GM18498 (cell line): ENCODE measurements around the gene OTC.

ENCODE experiments used
- ATAC-seq: cut with Tn5 transposase; IDR thresholded peaks from one replicate; pipeline ENCODE4 v1.9.1; 2021; ENCODE audit warnings: mild to moderate bottlenecking, moderate library complexity; ENCODE audit not compliant: unreplicated experiment

OTC gene

DNA sequence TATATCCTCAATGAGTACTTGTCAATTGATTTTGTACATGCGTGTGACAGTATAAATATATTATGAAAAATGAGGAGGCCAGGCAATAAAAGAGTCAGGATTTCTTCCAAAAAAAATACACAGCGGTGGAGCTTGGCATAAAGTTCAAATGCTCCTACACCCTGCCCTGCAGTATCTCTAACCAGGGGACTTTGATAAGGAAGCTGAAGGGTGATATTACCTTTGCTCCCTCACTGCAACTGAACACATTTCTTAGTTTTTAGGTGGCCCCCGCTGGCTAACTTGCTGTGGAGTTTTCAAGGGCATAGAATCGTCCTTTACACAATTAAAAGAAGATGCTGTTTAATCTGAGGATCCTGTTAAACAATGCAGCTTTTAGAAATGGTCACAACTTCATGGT, at the start of gene OTC:
OTC (plus strand) TSS at position 243 of the 400 bp plus-strand sequence; CDS start at position 336, 93 bp downstream.
- no peak for ATAC-seq

DNA sequence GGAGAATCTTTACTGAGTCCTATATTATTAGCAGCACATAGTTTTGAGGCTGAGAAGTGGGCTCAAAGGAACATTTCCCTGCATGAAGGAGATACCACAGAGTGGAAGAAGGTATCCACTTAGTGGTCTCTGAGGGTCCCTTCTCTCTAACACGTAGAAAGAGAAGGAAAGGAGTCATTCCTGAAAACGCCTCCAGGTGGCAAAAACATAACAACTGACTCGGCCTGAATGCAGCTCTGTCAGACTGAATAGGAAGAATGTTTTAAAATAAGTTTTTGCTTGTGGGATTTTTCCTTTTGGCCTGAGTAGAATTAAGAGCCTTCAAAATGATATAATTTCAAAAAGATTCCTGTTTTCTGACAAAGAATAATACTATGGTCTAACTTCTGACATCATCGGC, 48.4 kb upstream of the OTC start:
- ATAC-seq, result no peak

DNA sequence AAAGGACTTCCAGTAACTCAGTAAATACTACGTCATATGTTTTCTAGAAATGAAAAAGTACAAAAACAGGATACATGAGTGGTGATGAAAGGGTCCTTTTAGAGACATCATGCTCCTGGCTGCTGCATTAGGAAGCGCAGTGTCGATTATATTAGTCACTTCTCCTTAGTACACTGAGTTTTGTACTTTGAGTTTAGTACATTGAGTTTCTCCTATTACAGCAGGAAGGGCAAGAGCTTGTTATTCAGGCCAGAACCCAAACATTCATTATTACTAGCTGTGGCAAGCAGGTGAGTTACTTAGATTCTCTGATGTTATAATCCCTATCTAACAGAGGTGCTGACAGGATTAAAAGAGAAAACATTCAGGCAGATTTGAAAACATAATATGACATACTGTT, 46.4 kb upstream of the OTC start:
- no peak for ATAC-seq

DNA sequence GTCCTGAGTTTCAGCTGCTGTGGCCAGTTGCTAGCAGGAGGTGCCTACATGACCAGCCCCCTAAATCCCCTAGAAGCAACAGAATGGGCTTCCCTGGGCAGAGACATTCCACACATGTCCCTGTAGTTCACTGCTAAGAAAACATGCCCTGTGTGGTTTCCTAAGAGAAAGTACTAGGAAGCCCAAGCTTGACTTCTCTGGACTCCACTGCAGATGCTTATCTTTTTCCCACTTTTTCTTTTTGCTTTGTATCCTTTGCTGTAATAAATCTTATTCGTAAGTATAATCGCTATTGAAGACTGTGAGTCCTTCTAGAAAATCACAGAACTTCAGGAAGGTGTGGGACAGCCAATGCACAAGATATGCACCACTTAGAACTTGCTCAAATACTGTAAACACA, 40.7 kb upstream of the OTC start:
- ATAC-seq, result no peak

DNA sequence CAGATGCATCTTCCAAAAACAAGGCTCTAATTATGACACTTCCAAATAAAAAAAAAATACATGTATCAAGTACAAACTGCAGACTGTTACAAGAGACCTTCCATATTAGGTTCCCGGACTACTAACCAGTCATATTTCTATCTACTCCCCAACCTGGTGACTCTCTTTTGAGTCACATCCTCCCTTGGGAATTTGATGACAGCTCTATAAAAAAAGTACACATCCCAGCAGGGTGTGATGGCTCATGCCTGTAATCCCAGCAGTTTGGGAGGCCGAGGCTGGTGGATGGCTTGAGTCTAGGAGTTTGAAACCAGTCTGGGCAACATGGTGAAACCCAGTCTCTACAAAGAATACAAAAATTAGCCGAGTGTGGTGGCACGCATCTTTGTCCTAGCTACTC, 40.0 kb upstream of the OTC start:
- ATAC-seq, result no peak

DNA sequence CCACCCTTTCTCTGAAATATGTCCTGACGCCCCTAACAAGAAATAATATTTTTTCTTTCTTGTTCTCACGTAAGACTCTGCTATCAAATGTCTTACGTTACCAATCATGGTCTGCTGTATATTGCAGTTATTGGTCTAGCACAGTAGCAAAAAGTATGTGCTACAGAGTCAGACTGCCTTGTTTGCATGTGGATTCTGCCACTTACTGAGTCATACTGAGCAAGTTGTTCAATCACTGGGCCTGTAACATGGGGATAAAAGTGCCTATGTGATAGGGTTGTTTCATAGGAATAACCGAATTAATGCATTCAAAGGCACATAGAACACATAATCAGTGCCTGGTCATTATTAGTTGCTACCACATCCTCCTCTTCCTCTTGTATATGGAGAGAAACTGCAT, 39.2 kb upstream of the OTC start:
- no peak for ATAC-seq

DNA sequence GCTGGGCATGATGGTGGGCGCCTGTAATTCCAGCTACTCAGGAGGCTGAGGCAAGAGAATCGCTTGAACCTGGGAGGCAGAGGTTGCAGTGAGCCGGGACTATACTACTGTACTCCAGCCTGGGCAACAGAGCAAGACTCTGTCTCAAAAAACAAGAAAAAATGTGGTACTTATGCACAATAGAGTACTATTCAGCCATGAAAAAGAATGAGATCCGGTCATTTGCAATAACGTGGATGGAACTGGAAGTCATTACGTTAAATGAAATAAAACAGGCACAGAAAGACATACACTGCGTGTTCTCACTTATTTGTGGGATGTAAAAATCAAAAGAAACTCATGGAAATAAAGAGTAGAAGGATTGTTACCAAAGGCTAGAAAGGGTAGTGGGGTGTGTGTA, 37.2 kb upstream of the OTC start:
- ATAC-seq, result no peak

DNA sequence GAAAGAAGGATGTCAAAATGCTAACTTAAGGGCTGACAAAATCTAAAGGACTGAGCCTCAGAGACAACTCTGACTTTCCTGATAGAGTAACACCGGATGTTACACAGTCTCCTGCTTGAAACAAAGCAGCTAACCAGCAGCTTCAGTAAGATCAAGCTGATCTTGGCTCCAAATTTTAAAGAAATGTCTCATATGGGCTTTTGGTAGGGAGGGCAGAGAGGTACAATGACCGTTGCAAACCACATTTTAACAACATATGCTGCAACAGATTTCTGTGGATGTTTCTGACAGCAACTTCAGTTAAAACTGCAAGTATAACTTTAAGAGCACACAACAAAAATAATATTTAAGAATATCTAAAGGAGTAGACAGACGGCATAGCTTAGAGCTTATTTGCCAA, 34.2 kb upstream of the OTC start:
- ATAC-seq, result no peak

DNA sequence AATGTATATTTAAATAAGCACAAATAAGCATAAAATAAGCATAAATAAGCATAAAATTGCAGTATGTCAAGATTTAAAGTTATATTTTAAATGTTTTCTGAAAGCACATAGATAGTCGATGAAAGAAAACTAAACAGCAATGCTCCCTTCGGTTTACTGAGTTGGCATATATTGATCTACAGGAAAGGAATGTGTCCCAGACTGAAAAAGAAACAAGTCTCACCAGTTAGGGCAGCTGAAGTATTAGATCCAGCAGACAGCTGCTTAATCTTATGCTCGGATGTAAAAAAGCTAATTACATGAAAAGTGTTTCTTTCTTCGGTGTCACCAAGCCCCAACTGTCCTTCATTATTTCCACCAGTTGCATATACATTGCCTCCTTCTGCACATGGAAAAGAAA, 33.8 kb upstream of the OTC start:
- no peak for ATAC-seq

DNA sequence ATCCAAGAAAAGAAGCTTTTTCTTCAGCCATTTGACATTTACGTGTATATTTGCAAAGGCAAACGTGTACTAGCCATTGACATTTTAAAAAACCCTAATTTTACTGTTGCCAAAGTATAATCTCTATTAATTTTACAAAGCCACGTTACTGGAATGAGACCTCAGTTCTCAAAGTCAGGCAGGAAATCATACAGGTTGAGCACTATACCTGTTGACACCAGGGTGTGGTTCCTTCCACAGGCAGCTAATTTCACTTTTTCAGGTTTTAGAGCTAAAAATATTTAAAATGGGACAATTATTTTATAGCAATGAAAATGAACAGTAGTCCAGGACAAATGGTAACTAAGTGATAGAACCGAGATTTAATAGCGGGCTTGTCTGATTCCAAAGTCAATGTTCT, 31.6 kb upstream of the OTC start:
- ATAC-seq, result no peak

DNA sequence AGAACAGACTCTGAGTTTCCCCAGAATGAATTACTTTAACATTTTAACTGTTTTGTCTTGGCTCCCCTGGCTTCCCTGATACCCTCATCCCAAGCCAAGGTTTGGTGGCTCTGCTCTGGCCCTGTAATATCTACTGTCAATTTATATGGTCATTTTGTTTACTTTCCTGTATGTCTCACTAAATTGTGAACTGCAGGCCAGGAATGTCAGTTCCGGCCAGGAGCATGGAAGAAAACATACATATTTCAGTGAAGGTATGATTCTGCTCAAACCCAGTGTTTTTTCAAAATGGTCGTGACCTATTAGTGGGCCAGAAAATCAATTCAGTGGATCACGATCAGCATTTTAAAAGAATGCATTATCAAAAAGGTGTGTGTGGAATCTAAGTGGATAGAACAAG, 26.3 kb upstream of the OTC start:
- no peak for ATAC-seq

DNA sequence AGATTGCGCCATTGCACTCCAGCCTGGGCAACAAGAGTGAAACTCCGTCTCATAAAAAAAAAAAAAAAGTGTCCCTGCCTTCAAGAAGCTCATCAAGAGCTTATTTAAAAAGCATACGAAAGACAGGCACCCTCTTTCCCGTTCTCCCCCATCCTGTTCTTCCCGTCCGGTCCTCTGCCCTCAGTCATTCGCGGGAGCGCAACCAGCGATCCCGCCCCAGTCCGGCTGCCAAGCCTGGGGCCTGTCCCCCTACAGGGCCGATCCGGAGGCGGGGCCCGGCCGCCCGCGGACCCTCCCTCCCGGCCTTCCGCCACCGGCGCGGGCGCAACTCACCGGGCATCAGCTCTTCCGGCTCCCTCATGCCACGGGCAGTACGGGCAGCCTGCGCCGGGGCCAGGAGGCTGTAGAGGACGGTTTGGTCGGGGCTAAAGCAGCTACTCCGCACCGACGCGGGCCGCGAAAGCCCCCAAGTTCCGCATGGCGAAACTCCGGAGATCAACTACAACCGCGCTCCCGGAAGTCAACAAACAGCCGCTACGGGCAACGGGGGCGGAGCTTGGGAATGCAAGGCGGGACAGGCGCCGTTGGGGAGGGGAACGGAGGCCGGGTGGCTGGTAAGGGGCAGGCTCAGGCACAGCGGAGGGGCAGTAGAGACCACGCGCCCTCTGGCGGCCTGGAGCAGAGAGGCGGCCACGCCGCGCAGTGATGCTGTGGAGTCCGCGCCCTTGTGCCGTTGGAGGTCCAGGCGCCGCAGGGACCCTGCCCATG, 25.2 kb upstream of the OTC start, which contains the start of gene RPGR:
RPGR (minus strand) TSS at position 503 of the 768 bp plus-strand sequence; CDS start at position 361, 142 bp downstream.
- peak; percentile 98 for ATAC-seq

DNA sequence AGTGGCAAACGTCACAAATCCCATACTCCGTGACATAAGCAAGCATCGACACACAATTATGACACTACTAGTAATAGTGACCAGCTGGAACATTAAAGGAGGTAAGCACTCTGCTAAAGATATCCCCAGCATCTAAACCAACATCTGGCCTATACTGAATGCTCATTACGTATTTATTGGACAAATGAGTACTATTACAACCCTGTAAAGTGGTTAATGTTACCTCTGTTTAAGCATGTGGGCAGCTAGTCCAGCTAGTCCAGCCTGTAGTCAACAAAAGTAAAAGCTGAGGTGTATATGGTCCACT, 24.7 kb upstream of the OTC start:
- ATAC-seq, result no peak

DNA sequence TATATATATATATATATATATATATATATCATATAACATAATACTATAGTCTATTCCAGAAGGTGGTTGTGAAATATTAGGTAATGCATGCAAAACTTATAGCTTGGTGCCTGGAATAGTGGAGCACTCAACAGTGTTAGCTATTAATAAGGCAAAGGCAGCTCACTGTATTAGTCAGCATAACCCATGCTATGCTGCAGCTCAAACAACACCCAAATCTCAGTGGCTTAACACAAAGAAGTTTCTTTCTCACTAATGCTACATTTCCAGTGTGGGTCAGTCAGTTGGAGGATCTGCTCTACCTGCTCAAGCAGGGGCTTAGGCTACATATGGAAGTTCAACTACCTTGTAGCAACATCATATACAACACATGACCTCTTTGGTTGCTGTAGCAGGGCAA, 19.9 kb upstream of the OTC start:
- ATAC-seq, result no peak

DNA sequence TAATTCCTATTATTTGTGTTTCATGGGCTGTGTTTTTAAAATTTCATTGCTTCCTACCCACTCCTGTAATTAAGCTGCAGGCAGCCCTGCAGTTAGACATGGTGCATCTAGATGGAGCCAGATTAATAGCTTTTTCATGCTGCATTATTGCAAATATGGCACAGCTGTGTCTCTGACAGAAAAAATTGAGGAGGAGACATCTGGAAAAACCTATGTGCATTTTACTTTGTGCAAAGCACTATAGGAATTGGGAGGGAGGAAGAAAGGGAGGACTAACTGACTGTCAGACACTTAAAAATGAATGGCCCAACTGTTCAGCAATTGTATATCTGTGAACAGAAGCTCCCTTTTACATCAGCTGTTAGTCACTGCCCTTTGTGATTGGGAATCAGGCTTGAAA, 17.0 kb upstream of the OTC start:
- no peak for ATAC-seq

DNA sequence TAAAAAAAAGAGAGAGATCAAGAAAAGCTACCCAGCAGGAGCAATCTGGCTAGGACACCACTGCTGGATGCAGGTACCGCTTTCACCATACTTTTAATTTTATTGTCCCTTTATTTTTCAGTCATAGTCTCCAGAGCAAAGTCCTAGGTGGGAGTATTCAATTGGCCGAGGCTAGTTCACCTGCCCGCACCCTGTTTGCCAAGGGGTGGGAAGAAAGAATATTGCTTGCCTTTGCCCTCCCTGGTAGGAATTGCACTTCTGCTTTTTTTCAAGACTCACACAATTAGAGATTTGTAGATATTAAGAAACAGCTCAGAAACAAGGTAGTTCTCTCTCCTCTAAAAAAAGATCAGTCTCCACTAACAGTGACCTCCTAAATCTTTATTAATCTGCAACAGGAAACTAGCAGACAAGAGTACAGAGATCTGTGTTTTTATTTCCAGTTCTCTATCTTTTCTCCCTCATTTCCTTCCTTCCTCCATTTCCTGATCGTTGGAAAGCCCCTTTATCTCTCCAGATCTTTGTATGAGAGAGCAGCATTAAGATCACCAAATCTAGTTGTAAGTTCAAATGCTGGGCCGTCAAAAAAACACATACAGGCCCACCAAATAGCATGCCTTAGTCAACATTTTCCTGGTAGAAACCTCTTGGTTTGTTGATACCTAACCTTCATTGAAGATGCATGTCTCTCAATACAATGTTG, 15.7 kb upstream of the OTC start:
- ATAC-seq, result no peak

DNA sequence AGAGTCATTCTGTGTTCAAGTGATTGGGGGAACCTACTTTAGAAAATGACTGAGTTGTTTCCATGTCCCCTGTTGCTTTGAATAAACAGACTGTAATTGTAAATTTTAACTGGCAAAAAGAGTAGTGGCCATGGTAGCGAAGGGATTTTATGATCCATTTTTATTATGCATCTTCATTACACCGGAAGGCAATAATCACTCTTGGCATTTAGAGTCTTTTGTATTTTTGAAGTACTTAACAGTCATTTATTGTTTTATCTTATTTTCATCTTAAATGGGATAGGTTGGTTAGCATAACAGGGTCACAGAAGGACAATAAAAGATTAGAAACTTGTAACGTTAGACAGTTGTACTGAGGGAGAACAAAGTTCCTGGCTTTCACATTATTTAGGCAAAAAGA, 11.0 kb upstream of the OTC start:
- ATAC-seq, result no peak

DNA sequence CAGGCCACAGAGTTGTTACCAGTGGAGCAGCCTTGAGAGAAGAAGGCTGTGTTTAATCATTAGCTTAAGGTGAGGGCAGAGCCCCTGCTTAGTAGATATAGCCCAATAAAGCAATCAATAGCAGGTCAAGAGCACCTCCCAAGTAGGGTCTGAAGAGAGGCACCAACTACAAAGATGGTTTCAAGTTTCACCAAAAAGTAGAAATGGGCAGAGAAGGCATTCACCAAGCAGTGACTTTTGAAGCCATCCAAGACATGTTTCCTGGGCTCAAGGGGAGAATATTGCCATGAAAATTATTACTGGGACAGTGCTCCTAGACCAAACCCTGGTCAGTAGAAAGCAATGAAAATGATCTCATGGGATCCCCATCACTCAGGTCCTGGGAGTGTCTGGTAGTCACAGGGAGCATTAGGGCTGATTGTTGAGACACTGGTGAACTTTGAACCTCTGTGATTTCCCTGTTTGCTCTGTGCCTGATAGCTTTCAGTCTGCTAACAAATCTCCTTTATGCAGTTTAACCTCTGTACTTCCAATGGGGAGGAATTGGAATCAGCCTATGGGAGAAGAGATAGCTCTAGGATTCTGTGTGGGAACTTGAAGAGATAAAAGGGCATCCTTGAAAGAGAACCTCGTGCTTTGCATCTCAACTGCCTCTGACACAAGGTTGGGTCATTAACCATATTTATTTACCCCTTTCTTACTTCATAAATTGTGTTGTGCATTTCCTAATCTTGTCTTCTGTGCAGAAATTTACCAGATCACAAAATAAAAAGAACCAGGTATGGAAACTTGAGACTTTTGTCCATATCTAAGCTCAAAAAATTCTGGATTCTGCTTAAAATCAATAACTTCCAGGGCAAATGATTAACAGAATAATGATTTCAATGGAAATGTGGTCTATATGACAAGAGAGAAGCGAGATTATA, 9.3 kb upstream of the OTC start:
- no peak for ATAC-seq

DNA sequence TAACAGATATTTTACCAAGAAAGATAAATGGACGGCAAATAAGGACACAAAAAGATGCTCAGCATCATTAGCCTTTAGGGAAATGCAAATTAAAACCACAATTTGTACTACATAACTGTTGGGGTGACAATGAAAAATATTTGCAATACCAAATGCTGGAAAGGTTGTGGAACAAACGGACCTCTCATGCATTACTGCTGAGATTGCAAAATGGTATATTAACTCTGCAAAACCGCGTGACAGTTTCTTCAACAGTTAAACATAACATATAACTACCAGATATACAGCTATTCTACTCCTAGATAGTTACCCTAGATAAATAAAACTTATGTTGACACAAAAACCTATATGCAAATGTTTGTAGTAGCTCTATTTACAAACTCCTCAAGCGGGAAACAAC, 6.3 kb upstream of the OTC start:
- no peak for ATAC-seq

DNA sequence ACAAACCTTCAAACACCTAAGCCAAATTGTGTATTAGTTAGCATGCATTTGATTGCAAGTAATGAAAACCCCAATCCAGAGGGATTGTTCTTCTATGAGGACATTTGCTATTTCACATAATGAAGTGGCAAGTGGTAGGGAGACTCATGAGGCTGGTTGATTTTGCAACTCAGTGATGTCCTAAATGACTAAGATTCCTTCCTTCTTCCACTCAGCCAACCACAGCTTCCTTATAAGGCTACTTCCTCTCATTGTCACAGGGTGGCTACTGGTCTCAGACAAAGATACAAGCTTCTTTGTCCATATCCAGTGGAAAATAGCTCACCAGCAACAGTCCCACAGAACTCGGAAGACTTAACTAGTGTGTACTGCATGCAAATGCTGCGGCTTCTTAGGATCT, 5.3 kb upstream of the OTC start:
- no peak for ATAC-seq

DNA sequence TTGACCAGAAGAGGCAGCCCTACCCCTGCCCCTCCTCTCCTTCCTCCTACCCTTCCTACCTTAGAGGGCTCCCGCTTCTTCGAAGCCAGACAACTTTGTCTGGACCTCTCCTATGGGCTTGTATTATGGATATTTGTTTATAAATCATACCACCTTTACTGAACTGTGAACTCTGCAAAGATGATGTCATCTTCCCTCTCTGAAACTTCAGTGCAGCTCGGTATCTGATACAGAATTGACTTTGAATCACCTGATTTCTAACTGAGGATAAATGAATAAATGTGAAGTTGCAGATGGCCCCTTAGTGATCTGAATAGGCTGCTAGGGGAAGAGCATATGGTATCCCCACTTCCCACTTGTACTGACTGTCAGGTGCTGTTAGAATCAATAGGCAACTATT, 1.1 kb upstream of the OTC start:
- ATAC-seq, result no peak

DNA sequence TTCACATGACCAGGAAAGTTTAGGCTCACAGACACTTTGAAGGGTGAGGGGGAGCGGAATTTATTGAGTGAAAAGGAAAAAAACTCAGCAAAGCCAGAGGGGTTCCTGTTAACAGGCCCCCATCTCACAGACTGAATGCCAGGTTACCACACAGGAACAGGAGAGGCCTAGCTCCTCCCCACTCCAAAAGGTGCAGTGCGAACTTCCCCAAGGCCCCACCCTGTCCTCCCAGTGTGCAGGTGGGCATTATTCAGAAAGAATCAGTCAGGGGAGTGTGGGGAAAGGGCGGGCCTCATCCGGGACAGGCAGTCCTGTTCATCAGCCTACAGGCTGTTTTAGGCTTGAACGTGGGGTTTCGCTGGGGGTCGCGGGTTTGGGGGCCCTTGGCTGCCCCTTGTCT, 4.0 kb downstream of the OTC start:
- ATAC-seq, result no peak
